ENCODE measurements around the gene MYH15. TPM values are rescaled to one million over a fixed set of nuclear protein-coding genes. Genes with fewer than 3 reads are reported as not detected.
A peak's percentile ranks its signal among the peaks of the same experiment; 100 is the strongest.

Gene MYH15
- total and polyA plus RNA-seq, 2 of the 8 experiments (the other 6 are each of a cell fraction or from before 2014, with no cell fraction given): under 0.01 TPM; not detected in 1

GRCh38 chr3:108437439-108437838, 73.0 kb downstream of the MYH15 start:
- H3K27ac ChIP-seq (ENCODE audit: low read depth, low read length): no peak overlapping the region
- H3K4me2 ChIP-seq (ENCODE audit: insufficient read depth in 1 of 2, low read depth in 2 of 2, low read length in 2 of 2): no peak overlapping the region
- H3K9ac ChIP-seq (replicated peaks in 1 of 4; ENCODE audit: extremely low read depth in 1 of 4, low read depth in 3 of 4, low read length in 3 of 4): no peak overlapping the region
- H3K9me3 ChIP-seq (ENCODE audit: insufficient read depth in 2 of 2, low read depth in 1 of 2, low read length in 1 of 2): peaks cover 9 to 11% of the 10 kb centered on the region in 2 experiments
- H4K5ac ChIP-seq (ENCODE audit: insufficient read length, low read depth, low read length): no peak overlapping the region
- no peak overlapping the region for H2AK5ac ChIP-seq (ENCODE audit: low read depth, low read length)
- H3K56ac ChIP-seq (replicated peaks; ENCODE audit: insufficient read length, low read depth, low read length): no peak overlapping the region
- H4K20me1 ChIP-seq (replicated peaks in 1 of 2; ENCODE audit: control insufficient read depth in 1 of 2, insufficient read depth in 2 of 2, low read length in 2 of 2): no peaks in the 10 kb centered on the region
- no peak overlapping the region for H2BK5ac ChIP-seq (ENCODE audit: low read depth, low read length)
- no peaks in the 10 kb centered on the region for H3K23me2 ChIP-seq (ENCODE audit: low read depth, low read length)
- H3K36me3 ChIP-seq (ENCODE audit: control insufficient read depth in 2 of 4, insufficient read depth in 4 of 4, low read length in 3 of 4): no peaks in the 10 kb centered on the region
- no peaks in the 10 kb centered on the region for H3K79me2 ChIP-seq (ENCODE audit: control insufficient read depth in 1 of 2, insufficient read depth in 2 of 2, low read length in 2 of 2)
- 81% methylated on average over 3 of the region's 3 CpGs; no CpG with 5 or more reads in 1 of the 2 experiments for WGBS, 2 experiments (ENCODE audit: extremely low coverage in 1 of 2, insufficient coverage in 1 of 2, insufficient read length in 1 of 2, insufficient replicate concordance in 2 of 2, low coverage in 1 of 2, low lambda C conversion rate in 2 of 2, missing lambda C conversion rate in 1 of 2)
- no peak overlapping the region for H2BK15ac ChIP-seq (ENCODE audit: low read length)
- no peak overlapping the region for H2BK20ac ChIP-seq (ENCODE audit: low read length)
- H3K14ac ChIP-seq (ENCODE audit: insufficient read length): no peak overlapping the region
- no peak overlapping the region for H3K23ac ChIP-seq (ENCODE audit: insufficient read length)
- no peak overlapping the region for H3K4ac ChIP-seq (replicated peaks; ENCODE audit: insufficient read length, low read depth, low read length)
- FAIRE-seq (no peak), DNase-seq (ENCODE audit: low read depth in 1 of 2, low spot score in 2 of 2) (no peak)
- H3K18ac ChIP-seq (ENCODE audit: extremely low read depth, low read length): no peak overlapping the region
- no peak overlapping the region for H4K8ac ChIP-seq (ENCODE audit: extremely low read depth, insufficient read depth, low read length)
- ChIA-PET POLR2A (ENCODE audit: partially characterized antibody) (no interaction called here), CTCF (ENCODE audit: partially characterized antibody) (interaction anchor here (1.0 to 1.2 kb wide), 5 partner anchors 23 to 510 kb away, joined by 3 to 6 read pairs (median 4); no protein-coding TSS in a partner anchor)
- no peak overlapping the region for H2AFZ ChIP-seq (ENCODE audit: low read length)
- no peak overlapping the region for H2BK120ac ChIP-seq (replicated peaks; ENCODE audit: low read depth, low read length)
- no peaks in the 10 kb centered on the region for H3K27me3 ChIP-seq (replicated peaks in 1 of 4; ENCODE audit: control insufficient read depth in 3 of 4, extremely low read depth in 1 of 4, insufficient read depth in 3 of 4, low read length in 3 of 4)
- no peaks in the 10 kb centered on the region for H3K79me1 ChIP-seq (ENCODE audit: low read depth, low read length)
- H4K91ac ChIP-seq (replicated peaks; ENCODE audit: insufficient read length, low read length): no peak overlapping the region
- H3K4me3 ChIP-seq (ENCODE audit: extremely low read depth in 1 of 4, insufficient read depth in 2 of 4, low read depth in 3 of 4, low read length in 4 of 4): no peak overlapping the region
- no peaks in the 10 kb centered on the region for H3K4me1 ChIP-seq (replicated peaks in 1 of 4; ENCODE audit: control insufficient read depth in 3 of 4, insufficient read depth in 4 of 4, low read length in 3 of 4)
- TF ChIP-seq BCL11A (IDR thresholded peaks at IDR 0.05; ENCODE audit: low read depth in 2 of 2, low read length in 2 of 2) (no peak), ASH2L (IDR thresholded peaks at IDR 0.05; ENCODE audit: low read length) (no peak), CTCF (IDR thresholded peaks at IDR 0.05; ENCODE audit: control extremely low read depth in 1 of 3, insufficient read depth in 1 of 3, low read depth in 1 of 3, low read length in 3 of 3) (no peak), USF2 (IDR thresholded peaks at IDR 0.05; ENCODE audit: low read length) (no peak), RAD21 (IDR thresholded peaks at IDR 0.05 in 1 of 2, conservative IDR thresholded peaks at IDR 0.05 in 1 of 2; ENCODE audit: low read depth in 2 of 2, low read length in 2 of 2) (peak in 1 of 2 experiments; percentile 17; a peak in 1 of 4 replicates)
- no peak overlapping the region for H2BK12ac ChIP-seq (ENCODE audit: low read depth, low read length)
